A549 (cell line): ENCODE results near the gene DDX1. TPM values are rescaled to one million over a fixed set of nuclear protein-coding genes. Genes with fewer than 3 reads are reported as not detected.
A peak's percentile ranks its signal among the peaks of the same experiment; 100 is the strongest.
"Not testable (repeated sequence)": the region's sequence is repeated elsewhere in the genome, so short reads cannot be mapped to it uniquely, and the experiment has no call there.

Experiments used
- ATAC-seq, 2 experiments: fragments of 200-7000 bp in 1 of 2; fragments of >200 bp in 1 of 2; cut with Nextera tagmentation in 1 of 2; cut with Tn5 transposase in 1 of 2; 3 replicates each; pipeline versions ENCODE4 v1.8.0 to v1.9.1; 2018 to 2020; ENCODE audit warnings: mild to moderate bottlenecking in 1 of 2, moderate library complexity in 1 of 2
- CTCF ChIA-PET: fragments of 300-600 bp; sonication (Branson Sonifier 250); formaldehyde crosslinking; extraction: SDS; loops from one replicate; lab custom pipeline; 2021; ENCODE audit warnings: antibody characterized with exemption, inconsistent platforms; lab: Yijun Ruan, JAX
- POLR2A ChIA-PET: fragments of 350-600 bp; formaldehyde crosslinking; extraction: SDS; loops from one replicate; lab custom pipeline; 2021; ENCODE audit warnings: antibody characterized with exemption, inconsistent platforms; lab: Yijun Ruan, JAX
- DNase-seq, 2 experiments: peaks; one replicate each; pipeline versions ENCODE4 v3.0.0 to v3.0.0-alpha.2; 2011 to 2016; ENCODE audit warnings: low read depth in 1 of 2, low spot score in 1 of 2
- FAIRE-seq: peaks from 2 replicates; lab custom pipeline; 2011; peaks lifted over from hg19 to GRCh38; lab: Jason Lieb, UNC
- H3K27ac ChIP-seq, 2 experiments: fragments of >200 bp; sonication (Bioruptor Twin); formaldehyde crosslinking; 3 replicates each; pipeline ENCODE4 v1.5.1; 2016 to 2017
- H3K4me1 ChIP-seq: fragments of >200 bp; sonication (Bioruptor Twin); formaldehyde crosslinking; 3 replicates; pipeline ENCODE4 v1.6.1; 2016
- H3K4me2 ChIP-seq: fragments of >200 bp; sonication (Bioruptor Twin); formaldehyde crosslinking; 3 replicates; pipeline ENCODE4 v1.6.1; 2016
- H3K4me3 ChIP-seq: fragments of >200 bp; sonication (Bioruptor Twin); formaldehyde crosslinking; 3 replicates; pipeline ENCODE4 v1.5.1; 2016
- H3K9me3 ChIP-seq: fragments of >200 bp; sonication (Bioruptor Twin); formaldehyde crosslinking; 3 replicates; pipeline ENCODE4 v1.6.1; 2016
- CEBPB ChIP-seq, 2 experiments: fragments of >200 bp in 1 of 2; sonication (Bioruptor Twin) in 1 of 2; formaldehyde crosslinking in 1 of 2; IDR thresholded peaks; 2 replicates each; pipeline ENCODE4 v1.6.1; 2012 to 2016
- FOXS1 ChIP-seq: fragments of 250-450 bp; sonication (Bioruptor Pico); IDR thresholded peaks from 2 replicates; pipeline ENCODE4 v1.5.0; 2020; ENCODE audit warnings: mild to moderate bottlenecking, moderate library complexity
- HEYL ChIP-seq: fragments of 250-450 bp; sonication (Bioruptor Pico); IDR thresholded peaks from 2 replicates; pipeline ENCODE4 v1.8.0; 2021; ENCODE audit warnings: mild to moderate bottlenecking, moderate library complexity
- PHF8 ChIP-seq: fragments of 200-600 bp; sonication (generic); IDR thresholded peaks from 2 replicates; pipeline ENCODE4 v1.6.1; 2016; ENCODE audit warnings: low read depth, mild to moderate bottlenecking, antibody characterized with exemption, moderate library complexity, borderline replicate concordance
- SMC3 ChIP-seq: fragments of >200 bp; sonication (Bioruptor Twin); formaldehyde crosslinking; IDR thresholded peaks from 3 replicates; pipeline ENCODE4 v1.6.1; 2018; ENCODE audit warnings: inconsistent platforms
- SREBF2 ChIP-seq: fragments of 450-650 bp; IDR thresholded peaks from 2 replicates; pipeline ENCODE4 v1.6.1; 2014; ENCODE audit warnings: mild to moderate bottlenecking, moderate library complexity
- ZC3H11A ChIP-seq: fragments of 450-650 bp; IDR thresholded peaks from 2 replicates; pipeline ENCODE4 v1.6.1; 2014; ENCODE audit warnings: antibody characterized with exemption, mild to moderate bottlenecking
- ZSCAN20 ChIP-seq: fragments of 250-450 bp; sonication (Bioruptor Pico); IDR thresholded peaks from 2 replicates; pipeline ENCODE4 v1.8.0; 2022; ENCODE audit warnings: mild to moderate bottlenecking, moderate library complexity
- WGBS: methylation state at CpG from one replicate; pipeline ENCODE4 v1.1.6; 2017; ENCODE audit errors: missing lambda C conversion rate; 5-methylcytosine and 5-hydroxymethylcytosine counted together
- polyA plus RNA-seq, 4 experiments: library from polyadenylated mRNA; depleted of rRNA in 3 of 4; stranded (reverse); fragments of >200 nt; fragmentation: RNase III in 1 of 4; extraction: RNeasy Plus Mini Kit Qiagen cat#74134 plus additional on column Dnase treatment in 1 of 4; gene quantifications; 2 replicates in 3 of 4; 3 replicates in 1 of 4; pipeline ENCODE4 v1.2.3, GENCODE V29; 2011 to 2017
- TF ChIP-seq, protein P1 (sequence below): fragments of 250-450 bp; sonication (Bioruptor Pico); IDR thresholded peaks from 2 replicates; pipeline ENCODE4 v1.5.0; 2020; ENCODE audit warnings: low read depth, mild to moderate bottlenecking, moderate library complexity
- TF ChIP-seq, protein P2 (sequence below): fragments of 200-600 bp; sonication (generic); IDR thresholded peaks from 2 replicates; pipeline ENCODE4 v1.6.1; 2016; ENCODE audit warnings: antibody characterized with exemption, mild to moderate bottlenecking, moderate library complexity
- TF ChIP-seq, protein P3 (sequence below): fragments of 450-650 bp; IDR thresholded peaks from 2 replicates; pipeline ENCODE4 v1.6.1; 2014; ENCODE audit warnings: antibody characterized with exemption

Gene DDX1
- polyA plus RNA-seq, 2 of the 4 experiments (the other 2 are of a cell fraction) = 157 to 214 TPM

DNA sequence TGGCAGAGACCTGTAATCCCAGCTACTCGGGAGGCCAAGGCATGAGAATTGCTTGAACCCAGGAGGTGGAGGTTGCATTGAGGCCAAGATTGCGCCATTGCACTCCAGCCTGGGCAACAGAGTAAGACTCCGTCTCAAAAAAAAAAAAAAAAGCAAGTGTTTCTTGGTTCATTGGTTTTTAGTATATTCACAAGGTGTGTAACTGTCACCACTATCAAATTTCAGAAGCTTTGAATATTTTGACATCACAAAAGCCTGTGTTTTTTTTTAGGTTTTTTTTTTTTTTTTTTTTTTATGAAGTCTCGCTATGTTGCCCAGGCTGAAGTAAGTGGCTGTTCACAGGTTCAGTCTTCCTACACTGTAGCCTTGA is 16.7 kb downstream of the DDX1 start:
- DNase-seq = no peak
- no peak for ATAC-seq
- H3K27ac ChIP-seq = no peak overlapping the region
- H3K4me2 ChIP-seq = no peak overlapping the region
- WGBS = 95% methylated on average over 4 of the region's 4 CpGs
- no peak for TF ChIP-seq ZSCAN20
- no peak for TF ChIP-seq SREBF2
- TF ChIP-seq CEBPB (IDR thresholded peaks at IDR 0.05) = 0 out of 4 replicates have a peak, but pooled peaks of 1 of the 2 experiments have one; percentile 29
- CTCF ChIA-PET = interaction anchor here (0.6 to 1.6 kb wide), 2 partner anchors 31 to 435 kb away, joined by 3 to 6 read pairs; no protein-coding TSS in a partner anchor
- POLR2A ChIA-PET = no interaction called here
- no peak overlapping the region for H3K4me3 ChIP-seq
- FAIRE-seq = no peak
- H3K9me3 ChIP-seq = no peaks in the 10 kb centered on the region
- no peaks in the 10 kb centered on the region for H3K4me1 ChIP-seq

DNA sequence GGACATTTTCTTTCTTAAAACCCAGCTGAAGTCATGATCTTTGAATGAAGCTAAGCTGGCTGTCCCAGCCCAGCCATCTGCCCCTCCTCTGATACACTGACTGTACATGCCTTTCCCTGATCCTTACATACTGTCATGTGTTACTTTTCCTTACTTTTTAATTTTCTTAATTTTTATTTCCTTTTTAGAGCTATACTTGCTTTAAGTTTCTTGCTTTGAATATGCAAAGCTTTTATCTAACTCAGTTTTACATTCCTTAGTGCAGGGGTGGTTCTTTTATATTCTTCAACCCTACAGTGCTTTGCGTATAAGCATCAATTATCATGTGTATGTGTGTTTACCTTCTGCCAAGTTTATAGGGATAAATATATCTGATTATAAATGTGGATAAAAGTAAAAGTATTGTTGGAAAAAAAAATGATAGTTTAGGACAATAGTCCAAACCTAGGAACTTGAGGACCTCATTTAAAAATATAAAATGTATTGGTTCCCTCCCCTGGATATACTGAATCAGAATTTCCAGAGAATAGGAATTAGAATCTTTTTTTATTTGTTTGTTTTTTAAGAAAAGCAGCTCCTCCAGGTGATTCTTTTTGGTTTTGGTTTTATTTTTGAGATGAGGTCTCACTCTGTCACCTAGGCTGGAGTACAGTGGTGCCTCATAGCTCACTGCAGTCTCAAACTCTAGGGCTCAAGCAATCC is 17.8 kb downstream of the DDX1 start:
- Histone ChIP-seq H3K27ac (no peak overlapping the region), H3K4me1 (no peaks in the 10 kb centered on the region), H3K4me2 (no peak overlapping the region), H3K4me3 (no peak overlapping the region), H3K9me3 (no peaks in the 10 kb centered on the region)
- no peak for FAIRE-seq
- CTCF ChIA-PET = interaction anchor here (1.1 to 1.6 kb wide), 4 partner anchors 16 to 32 kb away, joined by 3 to 6 read pairs (median 3); no protein-coding TSS in a partner anchor
- no peak for DNase-seq
- TF ChIP-seq, protein P1, sequence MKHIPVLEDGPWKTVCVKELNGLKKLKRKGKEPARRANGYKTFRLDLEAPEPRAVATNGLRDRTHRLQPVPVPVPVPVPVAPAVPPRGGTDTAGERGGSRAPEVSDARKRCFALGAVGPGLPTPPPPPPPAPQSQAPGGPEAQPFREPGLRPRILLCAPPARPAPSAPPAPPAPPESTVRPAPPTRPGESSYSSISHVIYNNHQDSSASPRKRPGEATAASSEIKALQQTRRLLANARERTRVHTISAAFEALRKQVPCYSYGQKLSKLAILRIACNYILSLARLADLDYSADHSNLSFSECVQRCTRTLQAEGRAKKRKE (CRISPR knock-in tag) = no peak
- TF ChIP-seq SMC3 (no peak), ZC3H11A (no peak), FOXS1 (CRISPR knock-in tag) (no peak), HEYL (CRISPR knock-in tag) (no peak)
- ATAC-seq = no peak
- POLR2A ChIA-PET = no interaction called here
- WGBS = 98% methylated on average over 1 of the region's 1 CpG

DNA sequence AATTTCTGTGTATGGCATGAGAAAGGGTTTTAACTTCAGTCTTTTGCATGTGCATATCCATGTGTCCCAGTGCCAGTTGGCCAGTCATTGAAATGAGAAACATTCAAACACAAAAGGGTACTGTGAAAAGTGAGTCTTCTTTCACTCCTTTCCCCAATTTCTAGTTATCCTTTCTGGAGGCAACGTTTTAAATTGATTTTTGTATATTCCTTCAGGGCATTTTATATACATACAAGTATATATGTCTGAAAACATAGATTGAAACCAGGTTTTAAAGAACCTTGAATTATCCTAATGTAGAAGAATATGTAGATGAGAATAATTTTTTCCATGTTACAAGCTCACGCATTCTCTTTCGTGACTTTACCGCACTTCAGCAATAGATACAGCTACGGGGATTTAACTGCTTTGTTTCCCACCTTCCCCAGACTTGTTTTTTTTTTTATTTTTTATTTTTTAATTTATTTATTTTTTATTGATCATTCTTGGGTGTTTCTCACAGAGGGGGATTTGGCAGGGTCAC is 18.8 kb downstream of the DDX1 start:
- 91% methylated on average over 5 of the region's 5 CpGs for WGBS
- Histone ChIP-seq H3K4me2 (no peak overlapping the region), H3K4me3 (no peak overlapping the region), H3K27ac (no peak overlapping the region), H3K9me3 (no peaks in the 10 kb centered on the region), H3K4me1 (no peaks in the 10 kb centered on the region)
- ChIA-PET CTCF (no interaction called here), POLR2A (no interaction called here)
- ATAC-seq (no peak), DNase-seq (no peak), FAIRE-seq (no peak)
- TF ChIP-seq, protein P2, sequence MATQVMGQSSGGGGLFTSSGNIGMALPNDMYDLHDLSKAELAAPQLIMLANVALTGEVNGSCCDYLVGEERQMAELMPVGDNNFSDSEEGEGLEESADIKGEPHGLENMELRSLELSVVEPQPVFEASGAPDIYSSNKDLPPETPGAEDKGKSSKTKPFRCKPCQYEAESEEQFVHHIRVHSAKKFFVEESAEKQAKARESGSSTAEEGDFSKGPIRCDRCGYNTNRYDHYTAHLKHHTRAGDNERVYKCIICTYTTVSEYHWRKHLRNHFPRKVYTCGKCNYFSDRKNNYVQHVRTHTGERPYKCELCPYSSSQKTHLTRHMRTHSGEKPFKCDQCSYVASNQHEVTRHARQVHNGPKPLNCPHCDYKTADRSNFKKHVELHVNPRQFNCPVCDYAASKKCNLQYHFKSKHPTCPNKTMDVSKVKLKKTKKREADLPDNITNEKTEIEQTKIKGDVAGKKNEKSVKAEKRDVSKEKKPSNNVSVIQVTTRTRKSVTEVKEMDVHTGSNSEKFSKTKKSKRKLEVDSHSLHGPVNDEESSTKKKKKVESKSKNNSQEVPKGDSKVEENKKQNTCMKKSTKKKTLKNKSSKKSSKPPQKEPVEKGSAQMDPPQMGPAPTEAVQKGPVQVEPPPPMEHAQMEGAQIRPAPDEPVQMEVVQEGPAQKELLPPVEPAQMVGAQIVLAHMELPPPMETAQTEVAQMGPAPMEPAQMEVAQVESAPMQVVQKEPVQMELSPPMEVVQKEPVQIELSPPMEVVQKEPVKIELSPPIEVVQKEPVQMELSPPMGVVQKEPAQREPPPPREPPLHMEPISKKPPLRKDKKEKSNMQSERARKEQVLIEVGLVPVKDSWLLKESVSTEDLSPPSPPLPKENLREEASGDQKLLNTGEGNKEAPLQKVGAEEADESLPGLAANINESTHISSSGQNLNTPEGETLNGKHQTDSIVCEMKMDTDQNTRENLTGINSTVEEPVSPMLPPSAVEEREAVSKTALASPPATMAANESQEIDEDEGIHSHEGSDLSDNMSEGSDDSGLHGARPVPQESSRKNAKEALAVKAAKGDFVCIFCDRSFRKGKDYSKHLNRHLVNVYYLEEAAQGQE = no peak
- TF ChIP-seq, protein P3, sequence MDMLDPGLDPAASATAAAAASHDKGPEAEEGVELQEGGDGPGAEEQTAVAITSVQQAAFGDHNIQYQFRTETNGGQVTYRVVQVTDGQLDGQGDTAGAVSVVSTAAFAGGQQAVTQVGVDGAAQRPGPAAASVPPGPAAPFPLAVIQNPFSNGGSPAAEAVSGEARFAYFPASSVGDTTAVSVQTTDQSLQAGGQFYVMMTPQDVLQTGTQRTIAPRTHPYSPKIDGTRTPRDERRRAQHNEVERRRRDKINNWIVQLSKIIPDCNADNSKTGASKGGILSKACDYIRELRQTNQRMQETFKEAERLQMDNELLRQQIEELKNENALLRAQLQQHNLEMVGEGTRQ = no peak
- no peak for TF ChIP-seq PHF8

DNA sequence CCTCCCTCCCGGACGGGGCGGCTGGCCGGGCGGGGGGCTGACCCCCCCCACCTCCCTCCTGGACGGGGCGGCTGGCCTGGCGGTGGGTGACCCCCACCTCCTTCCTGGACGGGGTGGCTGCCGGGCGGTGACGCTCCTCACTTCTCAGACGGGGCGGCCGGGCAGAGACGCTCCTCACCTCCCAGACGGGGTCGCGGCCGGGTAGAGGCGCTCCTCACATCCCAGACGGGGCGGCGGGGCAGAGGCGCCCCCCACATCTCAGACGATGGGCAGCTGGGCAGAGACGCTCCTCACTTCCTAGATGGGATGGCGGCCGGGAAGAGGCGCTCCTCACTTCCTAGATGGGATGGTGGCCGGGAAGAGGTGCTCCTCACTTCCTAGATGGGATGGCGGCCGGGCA is 20.4 kb downstream of the DDX1 start:
- H3K9me3 ChIP-seq, DNase-seq, FAIRE-seq, H3K4me3 ChIP-seq, H3K4me2 ChIP-seq, CTCF ChIA-PET, H3K4me1 ChIP-seq, ATAC-seq, H3K27ac ChIP-seq, POLR2A ChIA-PET: not testable (repeated sequence)
- 98% methylated on average over 13 of the region's 33 CpGs for WGBS
